ENCODE results near the gene TEX13C. TPM values are rescaled to one million over a fixed set of nuclear protein-coding genes. Genes with fewer than 3 reads are reported as not detected.

TEX13C gene
- total RNA-seq, 1 experiment from 2014 or later, result not detected

GRCh38 chrX:125326599-125326998 is 6.9 kb downstream of the TEX13C start:
- POLR2A ChIA-PET (ENCODE audit: unreplicated experiment), result no interaction called here
- Histone ChIP-seq H3F3A (ENCODE audit: insufficient read depth, low read depth) (no peaks in the 10 kb centered on the region), H4K20me1 (ENCODE audit: insufficient read depth) (no peaks in the 10 kb centered on the region), H3K27me3 (ENCODE audit: insufficient read depth, low read depth) (no peaks in the 10 kb centered on the region), H2AFZ (no peak overlapping the region), H3K9me3 (ENCODE audit: insufficient read depth, low read depth) (no peaks in the 10 kb centered on the region), H3K4me2 (no peak overlapping the region), H3K4me3 (no peak overlapping the region), H3K4me1 (replicated peaks; ENCODE audit: insufficient read depth) (no peaks in the 10 kb centered on the region), H3K79me2 (ENCODE audit: low read depth) (no peaks in the 10 kb centered on the region), H3K9me2 (ENCODE audit: insufficient read depth) (no peaks in the 10 kb centered on the region), H3K27ac (no peak overlapping the region), H3K36me3 (ENCODE audit: low read depth) (no peaks in the 10 kb centered on the region)
- TF ChIP-seq EZH2 (IDR thresholded peaks at IDR 0.05; ENCODE audit: low read depth) (no peak), CTCF (conservative IDR thresholded peaks at IDR 0.05) (no peak)
- intact Hi-C loops (cut with micrococcal nuclease; ENCODE audit: unreplicated experiment), result no loop called here
- no TSS peak for BruUV-seq (replicated peaks)
- CTCF ChIA-PET, result no interaction called here
- DNase-seq, result no peak

- H3K79me2 ChIP-seq (ENCODE audit: low read depth), result no peaks in the 10 kb centered on the region
- H3K36me3 ChIP-seq (ENCODE audit: low read depth), result no peaks in the 10 kb centered on the region
- no peaks in the 10 kb centered on the region for H3K4me1 ChIP-seq (replicated peaks; ENCODE audit: insufficient read depth)
- no peaks in the 10 kb centered on the region for H3K9me2 ChIP-seq (ENCODE audit: insufficient read depth)
- no peaks in the 10 kb centered on the region for H3F3A ChIP-seq (ENCODE audit: insufficient read depth, low read depth)
- H3K9me3 ChIP-seq (ENCODE audit: insufficient read depth, low read depth), result no peaks in the 10 kb centered on the region
- H3K27me3 ChIP-seq (ENCODE audit: insufficient read depth, low read depth), result no peaks in the 10 kb centered on the region
- ChIA-PET CTCF (no interaction called here), POLR2A (ENCODE audit: unreplicated experiment) (no interaction called here)
- no peak overlapping the region for H2AFZ ChIP-seq
- H3K27ac ChIP-seq, result no peak overlapping the region
- no peak for DNase-seq
- H4K20me1 ChIP-seq (ENCODE audit: insufficient read depth), result no peaks in the 10 kb centered on the region
- no peak overlapping the region for H3K4me2 ChIP-seq
- H3K4me3 ChIP-seq, result no peak overlapping the region
- intact Hi-C loops (cut with micrococcal nuclease; ENCODE audit: unreplicated experiment), result no loop called here
- TF ChIP-seq CTCF (conservative IDR thresholded peaks at IDR 0.05) (no peak), EZH2 (IDR thresholded peaks at IDR 0.05; ENCODE audit: low read depth) (no peak)
- no TSS peak for BruUV-seq (replicated peaks)
Measured at GRCh38 chrX:125327891-125328290, 8.2 kb downstream of the TEX13C start.

- Histone ChIP-seq H3K4me2 (no peak overlapping the region), H3K9me3 (ENCODE audit: insufficient read depth, low read depth) (no peaks in the 10 kb centered on the region), H2AFZ (no peak overlapping the region), H3F3A (ENCODE audit: insufficient read depth, low read depth) (no peaks in the 10 kb centered on the region), H4K20me1 (ENCODE audit: insufficient read depth) (no peaks in the 10 kb centered on the region), H3K4me3 (no peak overlapping the region), H3K27me3 (ENCODE audit: insufficient read depth, low read depth) (no peaks in the 10 kb centered on the region), H3K4me1 (replicated peaks; ENCODE audit: insufficient read depth) (no peaks in the 10 kb centered on the region), H3K9me2 (ENCODE audit: insufficient read depth) (no peaks in the 10 kb centered on the region), H3K79me2 (ENCODE audit: low read depth) (no peaks in the 10 kb centered on the region), H3K36me3 (ENCODE audit: low read depth) (no peaks in the 10 kb centered on the region), H3K27ac (no peak overlapping the region)
- DNase-seq, result no peak
- intact Hi-C loops (cut with micrococcal nuclease; ENCODE audit: unreplicated experiment), result no loop called here
- POLR2A ChIA-PET (ENCODE audit: unreplicated experiment), result no interaction called here
- TF ChIP-seq EZH2 (IDR thresholded peaks at IDR 0.05; ENCODE audit: low read depth) (no peak), CTCF (conservative IDR thresholded peaks at IDR 0.05) (no peak)
- CTCF ChIA-PET, result no interaction called here
- BruUV-seq (replicated peaks), result no TSS peak
Measured at GRCh38 chrX:125333583-125333982, 13.9 kb downstream of the TEX13C start.

Data from PC-9 (cell line).